B cell (primary cell): ENCODE data around the gene NDUFAF5. TPM values are rescaled to one million over a fixed set of nuclear protein-coding genes. Genes with fewer than 3 reads are reported as not detected.

Experiments
- ATAC-seq: fragments of 200-7000 bp; cut with Tn5 transposase; one replicate; pipeline ENCODE4 v1.10.0; 2021; ENCODE audit warnings: low read depth, mild to moderate bottlenecking, moderate number of reproducible peaks, moderate library complexity
- CTCF ChIA-PET: fragments of 350-600 bp; sonication (Branson Sonifier 250); formaldehyde crosslinking; loops from one replicate; lab custom pipeline; 2021; ENCODE audit warnings: antibody characterized with exemption, inconsistent platforms; lab: Charles Lee
- POLR2A ChIA-PET: fragments of 350-600 bp; sonication (Branson Sonifier 250); formaldehyde crosslinking; loops from one replicate; lab custom pipeline; 2021; ENCODE audit warnings: antibody characterized with exemption; lab: Charles Lee
- DNase-seq: peaks from one replicate; pipeline ENCODE4 v3.0.0; 2013
- H2AFZ ChIP-seq: 2 replicates; pipeline ENCODE4 v1.6.1; 2012; ENCODE audit warnings: mild to moderate bottlenecking, low read depth, low read length; ENCODE audit not compliant: insufficient read depth, poor library complexity, severe bottlenecking
- H3K27ac ChIP-seq, 2 donors: 1 replicate in 1 of 2; 2 replicates in 1 of 2; pipeline ENCODE4 v1.5.1; 2012 to 2013; ENCODE audit warnings: low read length in 2 of 2, mild to moderate bottlenecking in 2 of 2, moderate library complexity in 1 of 2
- H3K27me3 ChIP-seq, 4 experiments: fragments of 200-600 bp in 1 of 4; sonication (generic) in 1 of 4; replicated peaks in 1 of 4; 1 replicate in 2 of 4; 2 replicates in 2 of 4; pipeline versions ENCODE4 v1.6.1 to v1.7.0; 2013 to 2016; ENCODE audit warnings: low read length in 3 of 4, mild to moderate bottlenecking in 2 of 4, mixed read lengths in 1 of 4, moderate library complexity in 1 of 4; ENCODE audit not compliant: insufficient read depth in 4 of 4, control insufficient read depth in 3 of 4; ENCODE audit errors: control extremely low read depth in 1 of 4
- H3K36me3 ChIP-seq, 2 experiments: replicated peaks in 1 of 2; 1 replicate in 1 of 2; 2 replicates in 1 of 2; pipeline versions ENCODE4 v1.6.1 to v1.7.1; 2013; ENCODE audit warnings: low read length in 1 of 2; ENCODE audit not compliant: insufficient read depth in 2 of 2, control insufficient read depth in 1 of 2; ENCODE audit errors: control extremely low read depth in 1 of 2, extremely low read depth in 1 of 2
- H3K4me1 ChIP-seq, 2 donors: fragments of 200-600 bp in 1 of 2; sonication (generic) in 1 of 2; 1 replicate in 1 of 2; 2 replicates in 1 of 2; pipeline versions ENCODE4 v1.5.1 to v1.6.1; 2013 to 2017; ENCODE audit warnings: low read length in 2 of 2; ENCODE audit not compliant: control insufficient read depth in 2 of 2, insufficient read depth in 2 of 2
- H3K4me2 ChIP-seq: replicated peaks from 2 replicates; pipeline ENCODE3; 2012; ENCODE audit warnings: mild to moderate bottlenecking, low read depth, low read length; ENCODE audit not compliant: poor library complexity, severe bottlenecking
- H3K4me3 ChIP-seq, 5 experiments: fragments of 200-600 bp in 1 of 5; sonication (generic) in 1 of 5; 1 replicate in 3 of 5; 2 replicates in 2 of 5; pipeline versions ENCODE4 v1.5.1 to v1.7.0; 2011 to 2016; ENCODE audit warnings: low read length in 4 of 5, mild to moderate bottlenecking in 4 of 5, low read depth in 2 of 5, control low read depth in 1 of 5, moderate library complexity in 1 of 5; ENCODE audit not compliant: insufficient read depth in 1 of 5; ENCODE audit errors: control extremely low read depth in 1 of 5, extremely low read depth in 1 of 5
- H3K79me2 ChIP-seq: fragments of 200-600 bp; sonication (generic); one replicate; pipeline ENCODE4 v1.6.0; 2016; ENCODE audit warnings: low read length; ENCODE audit not compliant: control insufficient read depth, insufficient read depth
- H3K9ac ChIP-seq: fragments of 200-600 bp; sonication (generic); 2 replicates; pipeline ENCODE4 v1.6.1; 2017; ENCODE audit warnings: mild to moderate bottlenecking, low read length, moderate library complexity
- H3K9me3 ChIP-seq, 3 donors: one replicate each; pipeline versions ENCODE4 v1.6.1 to v1.7.1; 2013; ENCODE audit warnings: low read length in 2 of 3; ENCODE audit not compliant: control insufficient read depth in 2 of 3, insufficient read depth in 1 of 3; ENCODE audit errors: control extremely low read depth in 1 of 3
- H4K20me1 ChIP-seq: 2 replicates; pipeline ENCODE4 v1.6.0; 2012; ENCODE audit warnings: mild to moderate bottlenecking, low read length; ENCODE audit not compliant: insufficient read depth, control insufficient read depth, poor library complexity, severe bottlenecking
- H3K27ac Mint-ChIP-seq: one replicate; pipeline ENCODE4 v1.8.0; 2021; ENCODE audit warnings: mixed read lengths
- H3K27me3 Mint-ChIP-seq: one replicate; pipeline ENCODE4 v1.8.0; 2021; ENCODE audit warnings: mixed read lengths
- H3K4me1 Mint-ChIP-seq: one replicate; pipeline ENCODE4 v1.8.0; 2021; ENCODE audit warnings: mixed read lengths
- H3K4me3 Mint-ChIP-seq: one replicate; pipeline ENCODE4 v1.8.0; 2021; ENCODE audit warnings: mixed read lengths
- H3K9me3 Mint-ChIP-seq: one replicate; pipeline ENCODE4 v1.8.0; 2022; ENCODE audit warnings: mixed read lengths; ENCODE audit not compliant: insufficient read depth
- EZH2 ChIP-seq: IDR thresholded peaks from 2 replicates; pipeline ENCODE4 v1.6.1; 2012; ENCODE audit warnings: borderline replicate concordance, low read depth, mild to moderate bottlenecking, moderate library complexity, low read length; ENCODE audit not compliant: insufficient read depth, poor library complexity, severe bottlenecking
- WGBS: methylation state at CpG from one replicate; pipeline ENCODE4 v1.1.5; 2013; ENCODE audit warnings: missing lambda C conversion rate; ENCODE audit not compliant: insufficient coverage; 5-methylcytosine and 5-hydroxymethylcytosine counted together
- intact Hi-C: fragments of 100-400 bp; cut with micrococcal nuclease; formaldehyde crosslinking; loops from one replicate; pipeline ENCODE4 v1.10.0; 2022
- polyA plus RNA-seq: library from polyadenylated mRNA; depleted of rRNA; stranded (reverse); fragments of >200 nt; gene quantifications from 2 replicates; pipeline ENCODE4 v1.2.3, GENCODE V29; 2012
- total RNA-seq, 2 donors: library from RNA; stranded (reverse); fragments of 120-200 nt in 1 of 2; gene quantifications; 1 replicate in 1 of 2; 2 replicates in 1 of 2; pipeline versions ENCODE4 v1.2.3 to v1.2.4, GENCODE V29; 2013 to 2022
- TF ChIP-seq, protein P1 (sequence below): fragments of 200-600 bp; IDR thresholded peaks from one replicate; pipeline ENCODE4 v1.8.0; 2022; ENCODE audit warnings: antibody characterized with exemption, mild to moderate bottlenecking

Gene NDUFAF5
- total and polyA plus RNA-seq, 2 donors (not counting 1 experiment from before 2014, with no cell fraction given) = 6.5 to 28.8 TPM

DNA sequence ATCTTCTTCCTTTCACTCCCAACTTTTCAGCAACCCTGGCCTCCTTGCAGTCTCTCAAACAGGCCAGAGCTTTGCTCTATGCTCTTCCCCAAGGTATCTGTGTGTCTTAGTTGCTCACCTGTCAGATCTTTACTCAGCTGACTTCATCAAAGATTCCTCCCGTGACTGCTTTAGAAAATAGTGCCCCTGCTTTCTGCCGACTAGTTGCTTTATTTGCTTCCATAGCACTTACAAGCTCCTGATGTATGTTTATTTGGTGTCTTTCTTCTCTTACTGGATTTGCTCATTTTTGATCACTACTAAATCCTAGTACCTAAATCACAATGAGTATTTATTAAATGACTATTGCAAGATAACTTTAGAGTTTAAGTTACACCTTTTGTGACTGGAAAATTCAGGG is 5.9 kb downstream of the NDUFAF5 start:
- Histone ChIP-seq H3K4me1 (peaks cover 6 to 9% of the 10 kb centered on the region in 2 donors), H3K4me2 (no peak overlapping the region), H3K9ac (no peak overlapping the region), H4K20me1 (no peaks in the 10 kb centered on the region), H3K27me3 (no peaks in the 10 kb centered on the region), H3K36me3 (peaks cover 2 to 56% of the 10 kb centered on the region in 2 experiments), H3K27ac (no peak overlapping the region), H3K79me2 (peaks cover 25% of the 10 kb centered on the region), H2AFZ (no peak overlapping the region), H3K9me3 (no peaks in the 10 kb centered on the region), H3K4me3 (no peak overlapping the region)
- H3K9me3 Mint-ChIP-seq = no peaks in the 10 kb centered on the region
- CTCF ChIA-PET = no interaction called here
- DNase-seq (no peak), ATAC-seq (no peak)
- no CpG with 5 or more reads among the region's 2 CpGs for WGBS
- no peaks in the 10 kb centered on the region for H3K27me3 Mint-ChIP-seq
- peaks cover 15% of the 10 kb centered on the region for H3K4me1 Mint-ChIP-seq
- H3K27ac Mint-ChIP-seq = no peak overlapping the region
- POLR2A ChIA-PET = no interaction called here
- intact Hi-C loops = no loop called here
- TF ChIP-seq EZH2 = no peak
- TF ChIP-seq, protein P1, sequence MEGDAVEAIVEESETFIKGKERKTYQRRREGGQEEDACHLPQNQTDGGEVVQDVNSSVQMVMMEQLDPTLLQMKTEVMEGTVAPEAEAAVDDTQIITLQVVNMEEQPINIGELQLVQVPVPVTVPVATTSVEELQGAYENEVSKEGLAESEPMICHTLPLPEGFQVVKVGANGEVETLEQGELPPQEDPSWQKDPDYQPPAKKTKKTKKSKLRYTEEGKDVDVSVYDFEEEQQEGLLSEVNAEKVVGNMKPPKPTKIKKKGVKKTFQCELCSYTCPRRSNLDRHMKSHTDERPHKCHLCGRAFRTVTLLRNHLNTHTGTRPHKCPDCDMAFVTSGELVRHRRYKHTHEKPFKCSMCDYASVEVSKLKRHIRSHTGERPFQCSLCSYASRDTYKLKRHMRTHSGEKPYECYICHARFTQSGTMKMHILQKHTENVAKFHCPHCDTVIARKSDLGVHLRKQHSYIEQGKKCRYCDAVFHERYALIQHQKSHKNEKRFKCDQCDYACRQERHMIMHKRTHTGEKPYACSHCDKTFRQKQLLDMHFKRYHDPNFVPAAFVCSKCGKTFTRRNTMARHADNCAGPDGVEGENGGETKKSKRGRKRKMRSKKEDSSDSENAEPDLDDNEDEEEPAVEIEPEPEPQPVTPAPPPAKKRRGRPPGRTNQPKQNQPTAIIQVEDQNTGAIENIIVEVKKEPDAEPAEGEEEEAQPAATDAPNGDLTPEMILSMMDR = no peak
- no peak overlapping the region for H3K4me3 Mint-ChIP-seq

- WGBS = no CpG with 5 or more reads among the region's 2 CpGs
- POLR2A ChIA-PET = no interaction called here
- peaks cover 2 to 65% of the 10 kb centered on the region in 2 experiments for H3K36me3 ChIP-seq
Measured at GRCh38 chr20:13791540-13792459, 7.0 kb downstream of the NDUFAF5 start.

More at GRCh38 chr20:13791540-13792459, 7.0 kb downstream of the NDUFAF5 start:
- CTCF ChIA-PET = interaction anchor here (1.2 kb wide), 1 partner anchor 20 kb away, joined by 5 read pairs; no protein-coding TSS in a partner anchor
- Histone ChIP-seq H2AFZ (no peak overlapping the region), H3K79me2 (peaks cover 15% of the 10 kb centered on the region), H3K4me3 (no peak overlapping the region), H3K27ac (no peak overlapping the region), H3K4me1 (no peaks in the 10 kb centered on the region), H3K9me3 (no peaks in the 10 kb centered on the region), H4K20me1 (no peaks in the 10 kb centered on the region), H3K27me3 (no peaks in the 10 kb centered on the region), H3K4me2 (no peak overlapping the region), H3K9ac (no peak overlapping the region)
- no peaks in the 10 kb centered on the region for H3K27me3 Mint-ChIP-seq
- H3K27ac Mint-ChIP-seq = no peak overlapping the region
- DNase-seq (no peak), ATAC-seq (no peak)
- TF ChIP-seq, protein P1 = no peak
- TF ChIP-seq EZH2 = no peak
- no peaks in the 10 kb centered on the region for H3K9me3 Mint-ChIP-seq
- H3K4me1 Mint-ChIP-seq = peaks cover 5% of the 10 kb centered on the region
- H3K4me3 Mint-ChIP-seq = no peak overlapping the region
- intact Hi-C loops = no loop called here
